GM21360 (cell line): Measurements from ENCODE around the gene USP10.
"Not testable (repeated sequence)": the region's sequence is repeated elsewhere in the genome, so short reads cannot be mapped to it uniquely, and the experiment has no call there.

Experiments
- ATAC-seq: cut with Tn5 transposase; IDR thresholded peaks from one replicate; pipeline ENCODE4 v1.9.1; 2021; ENCODE audit warnings: mild to moderate bottlenecking, moderate library complexity; ENCODE audit not compliant: unreplicated experiment

Gene USP10

DNA sequence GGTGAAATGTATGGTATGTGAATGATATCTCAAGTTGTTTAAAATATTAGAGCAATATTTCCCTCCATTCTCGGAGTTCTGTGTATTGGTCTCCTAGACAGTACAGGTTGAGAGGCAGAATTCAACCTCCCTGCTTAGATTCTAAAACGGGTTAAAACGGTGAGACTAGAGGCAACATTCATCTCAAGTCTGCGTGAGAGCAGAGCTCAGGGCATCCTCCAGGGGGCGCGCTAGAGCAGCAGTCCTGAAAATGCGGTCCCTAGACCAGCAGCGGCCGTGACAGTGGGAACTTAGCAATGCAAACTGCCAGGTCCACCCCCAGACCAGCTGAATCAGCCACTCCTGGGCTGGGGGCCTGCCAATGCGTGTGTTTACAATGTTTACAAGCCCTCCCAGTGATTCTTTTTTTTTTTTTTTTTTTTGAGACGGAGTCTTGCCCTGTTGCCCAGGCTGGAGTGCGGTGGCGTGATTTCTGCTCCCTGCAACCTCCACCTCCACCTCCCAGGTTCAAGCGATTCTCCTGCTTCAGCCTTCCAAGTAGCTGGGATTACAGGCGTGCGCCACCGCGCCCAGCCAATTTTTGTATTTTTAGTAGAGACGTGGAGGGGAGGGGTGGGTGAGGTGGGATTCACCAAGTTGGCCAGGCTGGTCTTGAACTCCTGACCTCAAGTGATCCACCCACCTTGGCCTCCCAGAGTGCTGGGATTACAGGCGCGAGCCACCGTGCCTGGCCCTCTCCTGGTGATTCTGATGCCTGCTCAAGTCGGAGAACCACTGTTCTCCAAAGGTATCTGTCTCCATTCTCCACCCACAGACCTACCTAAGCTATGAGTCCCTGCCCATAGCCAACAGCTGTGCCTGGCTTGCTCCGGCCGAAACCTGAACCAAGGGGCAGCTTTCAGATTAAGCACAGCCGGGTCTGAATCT lies 27.3 kb upstream of the USP10 start:
- ATAC-seq, result no peak

DNA sequence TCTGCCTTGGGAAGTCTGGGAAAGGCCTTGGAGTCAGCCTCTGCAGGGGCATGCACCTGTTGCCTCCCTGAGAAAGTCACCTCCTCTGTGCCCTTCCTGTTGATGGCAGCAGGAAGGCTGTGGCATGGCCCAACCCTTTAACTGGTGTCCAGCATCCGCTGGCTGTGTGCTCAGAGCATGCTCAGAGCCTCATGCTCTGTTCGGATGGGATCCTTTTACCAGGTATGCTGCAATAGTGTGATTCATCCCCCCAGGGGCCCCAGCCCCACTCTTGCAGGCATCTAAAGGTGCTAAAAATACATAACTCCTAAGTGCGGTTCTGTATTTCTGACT lies 26.6 kb upstream of the USP10 start:
- ATAC-seq, result no peak

DNA sequence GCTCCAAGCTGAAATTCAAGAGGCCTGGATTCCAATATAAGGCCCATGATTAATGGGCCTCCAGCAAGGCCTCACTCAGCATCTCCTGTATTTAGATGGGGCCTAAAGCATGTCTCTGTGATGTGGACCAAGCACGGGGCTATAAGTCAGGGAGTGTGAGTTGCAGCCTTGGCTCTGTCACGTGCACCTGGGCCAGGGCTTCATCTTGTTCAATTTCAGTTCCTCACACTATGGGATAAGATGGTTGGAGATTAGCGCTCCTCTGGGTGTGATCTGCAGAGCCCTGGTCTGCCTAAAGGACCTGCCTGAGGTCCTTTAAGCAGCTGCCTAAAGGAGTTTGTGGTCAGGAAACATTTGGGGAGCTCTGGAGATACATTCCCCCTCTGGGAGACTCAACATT lies 26.2 kb upstream of the USP10 start:
- ATAC-seq, result no peak

DNA sequence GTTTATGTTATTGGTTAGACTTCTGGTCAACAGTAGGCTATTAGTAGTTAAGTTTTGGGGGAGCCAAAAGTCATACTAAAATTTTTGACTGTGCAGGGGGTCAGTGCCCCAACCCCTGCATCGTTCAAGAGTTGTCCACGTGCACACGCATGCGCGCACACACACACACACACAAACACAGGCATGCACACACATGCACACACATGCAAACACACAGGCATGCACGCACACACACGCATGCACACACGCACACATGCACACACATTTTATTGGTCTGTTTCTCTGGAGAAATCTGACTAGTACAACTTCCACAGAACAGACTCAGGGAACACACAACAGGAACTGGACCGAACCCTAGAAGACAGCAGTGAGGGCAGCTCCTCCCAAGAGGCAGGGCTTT lies 24.4 kb upstream of the USP10 start:
- ATAC-seq, result no peak

DNA sequence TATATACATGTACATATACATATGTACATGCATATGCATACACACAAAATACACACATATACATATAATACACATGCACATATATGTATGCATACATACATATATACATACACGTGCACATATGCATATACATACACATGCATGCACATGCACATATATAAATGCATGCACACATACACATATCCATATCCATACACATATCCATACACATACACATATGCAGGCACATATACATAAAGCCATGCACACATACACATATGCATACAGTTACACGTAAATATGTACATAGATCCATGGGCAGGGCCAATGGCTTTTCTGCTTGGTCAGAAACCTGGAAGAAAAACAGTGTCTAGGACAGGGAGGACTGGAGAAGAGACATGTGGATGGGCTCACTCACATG lies 23.9 kb upstream of the USP10 start:
- no peak for ATAC-seq

DNA sequence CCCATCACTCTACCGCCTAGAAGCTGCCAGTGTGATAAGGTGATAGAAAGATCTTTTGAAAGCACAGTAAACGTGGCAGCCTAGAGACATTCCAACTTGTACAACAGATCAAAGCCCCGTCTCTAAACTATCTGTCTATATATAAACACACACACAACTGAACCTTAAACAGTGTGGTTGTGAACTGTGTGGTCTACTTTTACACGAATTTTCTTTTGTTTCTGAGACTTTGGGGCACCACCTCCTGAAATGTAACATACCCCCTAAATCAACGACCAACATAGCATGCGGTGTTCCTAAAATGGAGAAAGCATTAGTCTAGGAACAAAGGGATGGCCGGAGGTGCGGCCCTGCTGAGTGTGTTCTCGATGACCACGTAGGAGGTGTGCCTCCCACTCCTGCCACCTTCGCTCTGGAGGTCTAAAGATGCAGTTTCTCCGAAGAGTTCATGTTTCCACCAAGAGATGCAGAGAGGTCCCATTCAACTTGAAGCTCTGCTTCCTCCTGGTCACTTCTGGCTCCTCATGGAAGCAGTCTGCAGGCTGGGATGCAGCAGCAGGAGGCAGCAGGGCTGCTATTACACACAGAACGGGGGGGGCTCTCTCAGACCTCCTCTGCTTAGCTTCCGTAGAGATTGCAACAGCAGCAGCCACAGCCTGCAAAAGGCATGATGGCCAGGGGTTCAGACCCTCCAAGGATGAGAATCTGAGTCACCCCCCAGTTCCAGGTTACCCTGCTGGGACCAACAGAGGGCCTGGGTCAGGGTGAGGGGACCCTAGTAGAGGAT lies 22.6 kb upstream of the USP10 start:
- ATAC-seq, result no peak

DNA sequence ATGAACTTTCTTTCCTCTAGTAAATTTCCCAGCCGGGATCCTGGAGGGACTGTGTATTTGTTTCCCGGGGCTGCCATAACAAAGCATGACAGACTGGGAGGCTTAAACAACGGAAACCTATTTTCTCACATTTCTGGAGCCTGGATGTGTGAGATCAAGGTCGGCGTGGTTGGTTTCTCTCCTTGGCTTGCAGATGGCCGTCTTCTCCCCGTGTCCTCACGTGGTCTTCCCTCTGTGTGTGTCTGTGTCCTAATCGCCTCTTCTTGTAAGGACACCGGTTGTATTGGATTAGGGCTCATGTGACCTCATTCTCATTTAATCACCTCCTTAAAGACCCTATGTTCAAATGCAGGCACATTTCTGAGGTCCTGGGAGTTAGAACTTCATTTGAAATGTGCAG lies 22.0 kb upstream of the USP10 start:
- no peak for ATAC-seq

DNA sequence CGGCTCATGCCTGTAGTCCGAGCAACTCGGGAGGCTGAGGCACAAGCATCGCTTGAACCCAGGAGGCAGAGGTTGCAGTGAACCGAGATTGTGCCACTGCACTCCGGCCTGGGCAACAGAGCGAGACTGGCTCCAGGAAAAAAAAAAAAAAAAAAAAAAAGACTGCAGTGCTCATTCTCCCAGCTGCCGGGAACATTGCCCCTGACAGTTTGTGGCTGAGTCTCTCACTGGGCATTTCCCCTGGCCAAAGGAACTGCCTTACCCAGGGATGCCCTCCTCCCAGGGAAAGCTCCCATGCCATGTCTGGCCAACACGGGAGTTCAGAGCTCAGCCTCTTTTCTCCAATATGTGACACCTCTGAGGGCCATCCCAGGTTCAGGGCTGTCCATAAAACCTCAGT lies 21.3 kb upstream of the USP10 start:
- ATAC-seq, result no peak

DNA sequence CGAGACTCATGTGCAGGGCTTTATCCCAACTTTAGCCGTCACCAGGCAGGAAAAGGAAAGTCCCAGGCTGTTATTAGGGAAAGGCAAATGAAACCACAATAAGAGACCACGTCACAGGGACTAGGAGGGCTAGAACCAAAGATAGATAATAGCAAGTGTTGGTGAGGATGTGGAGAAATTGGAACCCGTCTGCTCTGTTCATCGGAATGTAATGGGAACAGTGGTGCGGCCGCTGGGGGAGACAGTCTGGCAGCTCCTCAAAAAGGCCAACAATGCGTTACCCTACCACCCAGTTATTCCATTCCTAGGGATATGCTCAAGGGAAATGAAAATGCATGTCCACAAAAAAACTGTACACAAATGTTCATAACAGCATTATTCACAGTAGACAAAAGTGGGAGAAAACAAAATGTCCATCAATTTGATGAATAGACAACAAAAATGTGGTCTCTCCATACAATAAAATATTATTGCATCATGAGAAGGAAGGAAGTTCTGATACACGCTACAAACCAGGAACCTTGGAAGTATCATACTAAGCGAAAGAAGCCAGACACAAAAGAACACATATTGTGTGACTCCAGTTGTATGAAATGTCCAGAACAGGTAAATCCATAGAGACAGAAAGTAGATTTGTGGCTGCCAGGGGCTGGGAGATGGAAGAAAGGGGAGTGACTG lies 19.5 kb upstream of the USP10 start:
- ATAC-seq, result no peak

DNA sequence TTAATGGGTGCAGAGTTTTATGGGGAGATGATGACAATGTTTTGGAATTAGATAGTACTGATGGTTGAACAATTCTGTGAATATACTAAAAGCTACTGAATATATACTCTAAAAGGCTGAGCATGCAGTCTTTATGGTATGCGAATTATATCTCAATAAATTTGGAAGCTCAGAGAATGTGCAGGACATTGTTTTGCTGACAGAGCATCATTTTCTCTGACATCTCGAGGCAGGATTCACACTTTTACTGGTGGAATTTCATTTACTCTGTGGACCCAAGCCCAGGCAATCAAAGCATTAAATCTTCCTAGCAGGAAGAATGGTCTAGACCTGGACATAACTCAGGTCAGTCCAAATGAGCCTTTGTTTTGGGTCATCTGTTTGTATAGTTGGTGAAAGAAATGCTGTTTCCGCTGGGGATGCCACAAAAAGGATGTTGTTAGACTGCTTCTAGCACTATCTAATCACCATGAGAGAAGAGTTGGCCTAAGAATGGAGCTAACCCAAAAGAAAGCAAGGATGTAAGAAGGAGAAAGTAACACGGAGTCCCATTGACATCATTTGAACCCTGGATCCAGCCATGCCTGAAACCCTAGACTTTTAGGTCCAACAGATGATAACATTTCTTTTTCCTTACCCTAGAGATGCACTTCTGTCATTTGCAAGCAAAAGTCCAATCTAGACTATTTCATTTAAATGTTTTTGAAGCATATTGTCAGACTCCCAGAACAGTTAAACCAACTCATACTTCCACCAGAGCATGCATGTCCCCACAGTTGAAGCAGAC lies 18.8 kb upstream of the USP10 start:
- ATAC-seq, result no peak

DNA sequence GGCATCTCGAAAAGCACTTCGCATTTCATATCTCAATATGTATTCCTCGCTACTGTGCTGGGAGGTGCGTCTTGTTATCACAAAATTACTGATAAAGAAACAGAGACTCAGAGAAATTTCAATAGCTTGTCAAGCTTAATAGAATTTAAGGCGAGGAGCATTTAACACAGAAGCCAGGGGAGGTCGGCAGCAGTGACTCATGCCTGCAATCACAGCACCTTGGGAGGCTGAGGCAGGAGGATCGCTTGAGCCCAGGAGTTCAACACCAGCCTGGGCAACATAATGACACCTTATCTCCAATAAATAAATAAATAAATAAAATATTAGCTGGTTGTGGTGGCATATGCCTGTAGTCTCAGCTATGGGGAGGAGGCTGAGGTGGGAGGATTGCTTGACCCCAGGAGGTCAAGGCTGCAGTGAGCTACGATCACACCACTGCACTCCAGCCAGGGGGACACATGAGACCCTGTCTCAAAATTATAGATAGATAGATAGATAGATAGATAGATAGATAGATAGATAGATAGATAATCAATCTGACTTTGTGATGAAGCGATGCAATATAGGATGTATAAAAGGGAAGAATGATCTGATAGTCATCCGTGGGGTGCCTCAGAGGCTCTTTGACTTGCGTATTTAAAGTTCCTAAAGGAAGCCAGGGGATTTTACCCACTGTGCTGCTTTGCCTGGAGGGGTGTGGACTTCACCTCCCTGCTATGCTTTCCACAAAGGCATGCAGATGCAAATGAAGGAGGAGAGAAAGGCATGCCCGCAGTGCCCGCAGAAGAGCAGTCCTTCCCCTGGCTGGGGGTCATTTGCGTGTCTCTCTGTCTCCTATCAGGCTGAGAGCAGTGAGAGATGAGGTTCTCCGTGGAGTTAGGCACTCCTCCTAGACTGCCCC lies 15.9 kb upstream of the USP10 start:
- ATAC-seq, result no peak

DNA sequence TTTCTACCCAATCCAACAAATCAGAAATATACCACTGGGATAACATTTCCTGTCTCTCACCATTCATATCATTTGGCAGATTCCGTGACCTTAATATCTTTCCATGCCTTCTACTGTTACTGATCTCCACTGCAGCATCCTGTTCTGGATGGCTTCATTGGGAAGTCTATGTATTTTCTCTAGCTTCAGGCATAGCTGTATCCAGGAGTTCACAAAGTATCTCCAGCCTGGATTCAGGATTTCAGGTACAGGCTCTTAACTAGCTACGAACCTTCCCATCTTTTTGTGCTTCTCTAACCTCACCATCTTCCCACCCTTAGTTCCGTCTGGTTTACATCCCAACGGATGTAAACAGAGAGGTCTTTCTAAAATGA lies 15.2 kb upstream of the USP10 start:
- ATAC-seq, result no peak

DNA sequence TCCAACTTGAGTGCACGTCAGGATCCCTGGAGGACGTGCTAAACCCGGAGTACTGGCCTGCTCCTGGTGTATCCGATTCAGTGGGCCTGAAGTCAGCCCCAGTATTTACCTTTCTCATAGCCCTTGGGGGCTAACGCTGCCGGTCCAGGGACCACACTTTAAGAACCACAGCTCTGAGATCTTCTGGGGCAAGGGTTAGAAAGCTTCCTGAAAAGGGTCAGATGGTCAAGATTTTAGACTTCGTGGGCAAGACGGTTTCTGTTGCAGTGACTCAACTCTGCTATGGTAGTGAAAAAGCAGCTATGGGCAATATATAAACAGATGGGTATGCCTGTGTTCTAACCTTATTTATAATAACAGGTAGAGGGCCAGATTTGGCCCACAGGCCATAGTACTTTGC lies 14.6 kb upstream of the USP10 start:
- no peak for ATAC-seq

DNA sequence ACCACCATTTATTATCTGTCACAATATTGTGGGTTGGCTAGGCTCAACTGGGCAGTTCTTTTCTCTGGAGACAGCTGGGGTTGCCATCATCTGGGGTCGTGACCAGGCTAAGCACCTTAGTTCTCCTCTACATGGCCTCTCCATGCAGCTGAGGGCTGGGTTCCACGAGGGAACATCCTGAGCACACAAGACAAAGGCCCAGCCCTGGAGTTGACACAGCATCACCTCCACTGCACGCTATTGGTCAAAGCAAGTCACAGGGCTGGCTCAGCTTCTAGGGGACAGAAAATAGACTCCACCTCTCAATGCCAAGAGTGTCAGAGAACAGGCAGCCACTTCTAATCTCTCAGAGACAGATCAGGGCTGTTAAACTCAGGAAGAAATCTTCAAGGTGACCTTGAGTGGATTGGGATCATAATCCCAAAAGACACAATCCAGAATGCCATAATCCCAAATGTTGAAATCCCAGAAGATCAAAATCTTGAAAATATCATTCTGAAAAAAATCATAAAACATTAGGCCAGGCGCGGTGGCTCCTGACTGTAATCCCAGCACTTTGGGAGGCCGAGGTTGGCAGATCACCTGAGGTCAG lies 13.0 kb upstream of the USP10 start:
- no peak for ATAC-seq

DNA sequence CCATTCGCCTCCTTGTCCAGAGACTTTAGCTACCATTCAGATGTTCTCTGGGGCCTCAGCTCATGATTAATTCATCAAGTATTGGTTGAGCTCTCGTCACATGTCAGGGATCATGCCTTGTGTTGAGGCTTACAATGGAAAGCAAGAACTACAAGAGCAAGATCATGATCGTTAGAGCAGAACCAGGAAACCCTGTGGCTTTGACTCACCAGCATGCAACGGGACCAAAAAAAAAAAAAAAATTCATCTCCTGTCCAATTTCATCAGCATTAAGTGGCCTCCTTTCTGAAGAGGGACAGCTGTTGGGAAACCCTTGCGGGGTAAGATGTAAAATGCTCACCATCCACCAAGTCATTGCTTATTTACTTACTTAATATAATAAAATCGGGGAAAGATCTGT lies 12.1 kb upstream of the USP10 start:
- peak; percentile 57 for ATAC-seq

DNA sequence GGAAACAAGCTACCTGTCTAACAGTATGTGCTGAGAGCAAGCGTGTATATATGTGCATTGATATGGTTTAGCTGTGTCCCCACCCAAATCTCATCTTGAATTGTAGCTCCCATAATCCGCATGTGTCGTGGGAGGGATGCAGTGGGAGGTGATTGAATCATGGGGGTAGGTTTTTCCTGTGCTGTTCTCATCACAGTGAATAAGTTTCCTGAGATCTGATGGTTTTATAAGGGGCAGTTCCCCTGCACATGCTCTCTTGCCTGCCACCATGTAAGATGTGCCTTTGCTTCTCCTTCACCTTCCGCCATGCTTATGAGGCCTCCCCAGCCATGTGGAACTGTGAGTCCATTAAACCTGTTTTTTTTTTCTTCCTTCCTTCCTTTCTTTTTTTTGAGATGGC lies 11.6 kb upstream of the USP10 start:
- not testable (repeated sequence) for ATAC-seq

DNA sequence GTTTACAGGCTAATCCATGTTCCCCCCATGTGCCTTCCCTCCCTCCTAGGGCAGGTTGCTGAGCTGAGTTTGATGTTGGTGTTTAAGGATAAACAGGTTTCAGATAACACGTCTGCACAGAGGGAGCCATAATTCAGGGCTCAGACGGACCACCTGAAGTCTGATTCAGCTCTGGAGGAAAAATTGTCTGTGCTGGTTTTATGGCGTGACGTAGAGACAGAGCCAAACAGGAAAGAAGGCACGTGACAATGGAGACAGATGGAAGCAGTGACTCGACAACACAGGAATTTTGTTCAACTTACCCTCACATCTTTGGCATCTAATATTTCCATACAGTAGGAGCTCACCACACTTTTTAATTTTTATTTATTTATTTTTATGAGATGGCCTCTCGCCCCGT lies 10.7 kb upstream of the USP10 start:
- ATAC-seq, result no peak

DNA sequence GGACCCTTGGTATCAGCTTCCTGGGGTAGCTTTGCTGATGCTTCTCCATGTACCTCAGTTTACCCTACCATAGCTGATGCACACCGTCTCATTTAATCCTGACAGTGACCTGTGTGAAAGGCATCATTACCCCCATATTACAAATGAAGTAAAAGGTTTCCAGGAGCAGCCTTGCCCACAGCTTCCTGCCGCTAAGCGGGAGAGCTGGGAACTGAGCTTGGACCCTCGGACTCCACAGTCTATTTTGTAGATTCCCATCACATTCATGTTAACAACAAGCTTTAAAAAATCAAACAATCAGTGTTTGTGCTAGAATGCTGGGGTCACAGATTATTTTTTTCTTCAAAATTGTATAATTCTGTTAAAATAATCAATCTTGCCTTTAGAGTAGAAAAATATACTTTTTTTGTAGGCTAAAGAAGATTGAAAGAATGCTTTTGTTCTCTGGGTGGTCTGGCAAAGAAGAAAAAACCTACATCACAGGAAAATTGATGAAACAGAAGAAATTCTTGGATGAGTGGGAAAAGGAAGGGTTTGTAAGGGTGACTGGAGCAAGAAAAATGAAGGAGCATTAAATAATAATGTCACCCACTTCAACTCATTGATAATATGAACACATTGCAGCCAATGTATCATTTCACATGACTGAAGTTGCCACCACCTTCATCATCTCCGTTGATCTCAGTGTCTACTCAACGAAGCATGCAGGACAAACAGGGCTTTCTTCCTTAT lies 9.5 kb upstream of the USP10 start:
- no peak for ATAC-seq
